GM11168 (cell line): ENCODE data around the gene FBLIM1.

Experiments
- in situ Hi-C: fragments of 300-500 bp; cut with MboI; formaldehyde crosslinking; loops from one replicate; pipeline ENCODE4 v1.12.0; 2022; ENCODE audit warnings: low sequenced_read_pairs; ENCODE audit not compliant: unreplicated experiment

The FBLIM1 gene

DNA sequence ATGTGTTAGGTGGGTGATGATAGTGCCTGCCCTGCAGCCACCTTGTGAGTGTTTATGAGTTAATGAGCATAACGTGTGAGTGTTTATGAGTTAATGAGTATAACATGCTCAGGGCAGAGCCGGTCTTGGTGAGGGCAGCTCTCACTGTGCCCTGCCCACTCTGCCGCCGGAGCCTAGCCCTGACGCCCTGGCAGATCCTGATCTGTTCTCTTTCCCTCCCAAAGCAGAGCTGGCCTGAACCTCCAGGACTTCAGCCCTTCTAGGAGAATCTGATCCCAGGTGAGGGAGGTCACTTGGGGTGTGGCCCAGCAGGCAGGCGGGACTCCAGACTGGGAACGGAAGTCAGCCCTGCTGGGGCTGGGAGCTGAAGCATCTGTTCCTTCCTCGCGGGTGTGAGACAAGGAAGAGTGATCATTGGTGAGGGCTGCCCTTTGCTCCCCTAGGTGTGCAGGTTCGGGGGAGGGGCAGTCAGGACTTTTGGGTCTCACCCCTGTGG is 5.7 kb downstream of the FBLIM1 start:
- in situ Hi-C loops: no loop called here

DNA sequence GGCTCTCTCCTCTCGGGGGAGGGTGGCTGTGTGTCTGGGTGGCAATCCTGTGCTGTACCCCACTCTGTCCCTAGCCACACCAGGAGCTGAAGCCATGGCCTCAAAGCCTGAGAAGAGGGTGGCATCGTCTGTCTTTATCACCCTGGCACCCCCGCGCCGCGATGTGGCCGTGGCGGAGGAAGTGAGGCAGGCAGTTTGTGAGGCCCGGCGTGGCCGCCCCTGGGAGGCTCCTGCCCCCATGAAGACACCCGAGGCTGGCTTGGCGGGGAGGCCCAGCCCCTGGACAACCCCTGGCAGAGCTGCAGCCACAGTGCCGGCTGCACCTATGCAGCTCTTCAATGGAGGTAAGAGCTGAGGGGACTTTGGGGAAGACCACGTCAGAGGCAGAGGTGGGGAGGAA is 6.3 kb downstream of the FBLIM1 start:
- in situ Hi-C loops: no loop called here

DNA sequence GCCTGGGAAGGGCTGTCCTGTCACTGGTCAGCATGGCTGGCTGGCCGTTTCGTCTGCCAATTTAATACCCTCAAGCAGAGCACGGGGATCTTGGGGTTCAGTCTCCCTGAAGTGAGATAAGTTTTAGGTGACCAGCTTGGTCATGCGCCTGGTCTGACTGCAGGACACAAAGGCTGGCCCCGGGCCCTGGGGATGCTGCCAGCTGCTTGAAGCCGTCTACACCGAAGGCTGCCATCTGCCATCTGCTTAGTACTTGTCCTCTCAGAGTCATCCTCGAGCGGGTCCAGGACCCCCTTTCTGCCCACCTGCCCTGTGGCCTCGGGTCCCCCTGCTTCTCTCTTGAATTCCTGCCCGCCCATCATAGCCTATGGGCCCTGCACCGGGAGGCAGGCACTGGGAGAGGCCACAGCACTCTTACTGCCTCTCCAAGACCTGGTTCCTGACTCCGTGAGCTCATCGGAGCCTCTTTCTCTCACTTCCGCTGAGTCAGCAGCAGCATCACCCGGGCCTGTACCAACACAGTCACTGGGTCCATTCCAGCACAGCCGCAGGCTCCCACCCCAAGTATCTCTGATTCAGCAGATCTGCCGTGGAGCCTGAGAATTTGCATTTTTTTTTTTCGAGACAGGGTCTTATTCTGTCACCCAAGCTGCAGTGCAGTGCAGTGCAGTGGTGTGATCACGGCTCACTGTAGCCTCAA is 7.0 kb downstream of the FBLIM1 start:
- in situ Hi-C loops: no loop called here

DNA sequence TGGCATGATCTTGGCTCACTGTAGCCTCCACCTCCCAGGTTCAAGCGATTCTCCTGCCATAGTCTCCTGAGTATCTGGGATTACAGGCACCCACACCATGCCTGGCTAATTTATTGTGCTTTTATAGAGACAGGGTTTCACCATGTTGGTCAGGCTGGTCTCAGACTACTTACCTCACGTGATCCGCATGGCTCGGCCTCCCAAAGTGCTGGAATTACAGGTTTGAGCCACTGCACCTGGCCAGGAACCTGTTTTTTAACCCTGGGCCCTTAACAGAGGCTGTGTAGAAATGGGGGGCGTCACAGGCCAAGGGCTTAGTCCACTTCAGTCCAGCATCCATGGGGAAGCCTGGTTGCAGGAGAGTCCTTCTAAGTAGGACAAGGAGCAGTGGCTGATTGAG is 9.3 kb downstream of the FBLIM1 start:
- in situ Hi-C loops: no loop called here

DNA sequence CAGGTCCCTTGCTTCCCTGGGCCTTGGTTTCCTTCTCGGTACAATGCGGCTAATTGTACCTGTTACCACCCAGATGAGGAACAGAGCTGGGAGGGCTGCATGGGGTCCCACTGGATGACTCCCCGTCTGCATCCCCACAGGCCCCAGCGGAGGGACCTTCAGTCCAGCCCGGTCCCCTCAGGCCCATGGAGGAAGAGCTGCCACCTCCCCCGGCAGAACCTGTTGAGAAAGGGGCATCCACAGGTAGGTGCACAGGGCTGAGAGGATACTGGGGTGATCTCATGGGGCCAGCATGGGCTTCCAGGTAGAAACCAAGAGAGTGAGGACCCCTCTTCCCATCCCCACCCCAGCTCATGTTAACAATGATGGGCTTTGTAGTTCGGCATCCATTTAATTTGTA is 9.8 kb downstream of the FBLIM1 start:
- in situ Hi-C loops: no loop called here

DNA sequence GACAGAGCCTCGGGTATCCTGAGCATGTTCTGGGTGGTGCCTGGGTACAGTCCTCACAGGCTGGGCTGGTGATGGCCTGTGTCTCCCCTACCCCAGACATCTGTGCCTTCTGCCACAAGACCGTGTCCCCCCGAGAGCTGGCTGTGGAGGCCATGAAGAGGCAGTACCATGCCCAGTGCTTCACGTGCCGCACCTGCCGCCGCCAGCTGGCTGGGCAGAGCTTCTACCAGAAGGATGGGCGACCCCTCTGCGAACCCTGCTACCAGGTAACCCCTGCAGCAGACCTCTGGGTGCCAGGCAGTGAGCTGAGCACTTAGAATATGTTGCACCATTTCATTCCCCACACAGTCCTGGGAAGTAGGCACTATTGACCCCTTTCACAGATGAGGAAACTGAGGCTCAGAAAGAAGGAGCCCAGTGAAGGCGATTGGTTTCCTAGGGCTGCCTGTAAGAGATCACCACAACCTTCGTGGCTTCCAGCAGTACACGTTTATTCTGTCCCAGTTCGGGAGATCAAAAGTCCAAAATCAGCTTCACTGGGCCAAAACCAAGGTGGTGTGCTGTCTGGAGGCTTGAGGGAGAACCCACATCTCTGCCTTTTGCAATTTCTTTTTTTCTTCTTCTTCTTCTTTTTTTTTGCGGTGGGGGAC is 11.8 kb downstream of the FBLIM1 start:
- in situ Hi-C loops: no loop called here

DNA sequence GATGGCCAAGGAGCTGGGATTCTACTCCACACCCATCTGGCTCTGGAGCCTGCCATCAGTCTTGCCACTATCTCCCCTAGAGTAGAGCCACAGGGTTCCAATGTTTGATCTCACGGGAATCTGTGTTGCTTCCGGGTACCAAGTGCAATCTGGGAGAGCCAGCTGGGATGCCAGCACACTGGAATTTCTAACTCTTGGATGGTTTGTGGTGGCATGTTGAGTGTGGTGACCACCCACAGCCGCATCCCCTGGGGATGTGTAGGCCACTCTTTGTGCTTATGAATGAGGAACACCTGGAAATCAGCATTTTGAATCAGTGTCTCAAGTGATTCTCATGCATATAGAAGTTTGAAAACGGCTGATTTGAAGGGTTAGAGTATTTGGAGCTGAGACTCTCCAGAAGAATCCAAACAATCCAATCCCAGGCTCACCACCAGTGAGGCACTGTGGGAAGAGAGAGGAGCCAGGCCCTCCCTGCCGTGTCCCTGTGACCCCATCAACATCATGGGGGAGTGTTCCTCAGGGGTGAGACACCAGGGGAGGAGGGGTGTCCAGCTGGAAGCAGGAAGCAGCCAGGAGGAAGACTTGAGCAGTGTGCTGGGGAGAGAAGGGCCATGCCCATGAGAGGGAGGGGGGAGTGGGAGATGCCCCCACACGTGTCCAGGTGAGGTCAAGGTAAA is 13.4 kb downstream of the FBLIM1 start:
- in situ Hi-C loops: no loop called here

DNA sequence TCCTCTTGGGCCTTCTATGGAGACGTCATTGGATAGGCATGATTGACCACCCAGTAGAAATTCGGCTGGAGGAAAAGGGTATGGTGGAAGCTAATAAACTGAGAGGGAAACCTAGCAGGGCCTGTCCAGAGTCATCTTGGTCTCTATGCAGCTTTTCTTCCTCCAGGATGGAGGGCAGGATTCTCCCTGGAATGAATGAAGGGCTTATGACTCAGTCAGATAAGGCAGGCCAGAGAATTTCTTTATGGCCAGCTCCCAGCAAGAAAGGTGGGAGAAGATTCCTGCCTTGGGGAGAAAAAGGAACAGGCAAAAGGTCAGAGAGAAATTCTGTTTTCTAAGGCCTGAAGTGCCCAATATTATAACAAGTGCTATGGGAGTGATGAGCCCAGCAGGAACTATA is 17.1 kb downstream of the FBLIM1 start:
- in situ Hi-C loops: no loop called here

DNA sequence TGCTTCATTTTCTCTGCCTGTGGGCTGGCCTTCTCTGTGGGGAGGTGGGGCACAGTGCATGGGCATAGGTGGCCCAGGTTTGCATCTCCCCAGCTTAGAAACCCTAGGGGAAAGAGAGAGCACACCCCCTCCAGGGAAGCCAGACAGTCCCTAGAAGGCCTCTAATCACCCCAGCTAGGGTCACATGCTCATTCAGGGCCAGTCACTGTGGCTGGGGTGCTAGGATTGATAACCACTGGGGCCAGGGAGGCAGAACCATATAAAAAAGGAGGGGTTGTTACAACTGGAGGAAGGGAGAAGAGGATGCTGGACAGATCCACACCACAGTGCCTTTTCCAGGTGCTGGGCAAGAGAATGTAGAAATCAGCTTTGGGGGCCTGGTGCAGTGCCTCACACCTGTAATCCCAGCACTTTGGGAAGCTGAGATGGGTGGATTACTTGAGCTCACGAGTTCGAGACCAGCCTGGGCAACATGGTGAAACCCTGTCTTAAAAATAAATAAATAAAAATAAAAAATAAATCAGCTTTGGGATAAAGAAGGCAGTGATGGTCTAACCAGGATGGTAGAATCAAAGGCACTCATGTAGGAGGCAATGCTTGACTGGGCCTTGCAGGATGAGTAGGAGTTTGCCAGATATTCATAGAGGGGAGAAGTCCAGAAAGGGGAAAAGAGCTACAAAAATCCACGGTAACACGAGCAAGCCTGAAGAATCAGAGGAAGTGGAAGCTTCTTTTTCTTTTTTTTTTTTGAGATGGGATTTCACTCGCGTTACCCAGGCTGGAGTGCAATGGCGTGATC is 19.5 kb downstream of the FBLIM1 start:
- in situ Hi-C loops: no loop called here

DNA sequence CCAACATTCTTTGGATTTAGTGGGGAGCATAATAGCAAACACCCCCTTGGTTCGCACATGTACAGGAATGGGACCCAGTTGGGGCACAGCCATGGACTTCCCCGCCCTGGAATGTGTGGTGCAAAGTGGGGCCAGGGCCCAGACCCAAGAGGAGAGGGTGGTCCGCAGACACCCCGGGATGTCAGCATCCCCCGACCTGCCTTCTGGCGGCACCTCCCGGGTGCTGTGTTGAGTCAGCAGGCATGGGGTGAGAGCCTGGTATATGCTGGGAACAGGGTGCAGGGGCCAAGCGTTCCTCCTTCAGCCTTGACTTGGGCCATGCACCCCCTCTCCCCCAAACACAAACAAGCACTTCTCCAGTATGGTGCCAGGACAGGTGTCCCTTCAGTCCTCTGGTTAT is 27.1 kb downstream of the FBLIM1 start:
- in situ Hi-C loops: no loop called here

DNA sequence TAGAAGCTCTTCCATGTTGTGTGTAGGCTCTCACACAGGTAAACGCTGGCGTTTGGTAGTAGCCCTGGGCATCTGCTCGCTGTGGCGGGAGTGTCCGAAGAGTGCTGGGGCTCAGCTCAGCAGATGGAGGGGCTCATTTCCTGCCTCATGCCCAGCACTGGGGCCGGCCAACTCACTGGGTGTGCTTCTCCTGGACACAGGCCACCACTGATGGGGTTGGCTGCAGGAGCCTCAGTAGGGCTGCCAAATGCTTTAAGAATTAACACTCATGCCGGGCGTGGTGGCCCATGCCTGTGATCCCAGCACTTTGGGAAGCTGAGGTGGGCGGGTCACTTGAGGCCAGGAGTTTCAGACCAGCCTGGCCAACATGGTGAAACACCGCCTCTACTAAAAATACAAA is 28.0 kb downstream of the FBLIM1 start:
- in situ Hi-C loops: no loop called here

DNA sequence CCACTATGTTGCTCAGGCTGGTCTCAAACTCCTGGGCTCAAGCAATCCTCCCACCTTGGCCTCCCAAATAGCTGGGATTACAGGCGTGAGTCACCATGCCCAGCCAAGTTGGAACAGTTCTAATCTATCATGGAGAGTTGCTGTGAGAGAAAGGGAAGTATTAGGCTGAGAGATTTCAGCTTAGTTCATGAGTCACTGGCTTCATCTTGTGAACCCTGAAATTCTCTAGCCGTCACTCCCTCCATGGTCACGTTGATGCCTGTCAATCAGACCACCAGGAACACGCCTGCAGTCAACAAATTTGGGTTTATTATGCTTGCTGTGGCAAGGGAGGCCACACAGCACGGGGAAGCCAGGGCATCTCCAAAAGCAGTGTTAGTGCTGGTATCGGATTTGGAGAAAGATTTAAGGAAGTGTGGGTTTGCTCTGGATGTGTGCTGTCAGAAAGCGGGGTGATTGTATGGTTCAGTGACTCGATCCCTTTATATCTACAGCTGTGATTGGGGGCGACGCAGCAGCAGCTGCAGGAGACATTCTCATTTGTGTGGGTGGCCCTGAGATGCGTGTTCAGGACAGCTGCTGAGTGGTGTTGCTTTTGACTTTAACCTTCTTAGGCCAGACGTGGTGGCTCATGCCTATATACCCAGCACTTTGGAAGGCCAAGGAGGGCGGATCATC is 30.2 kb downstream of the FBLIM1 start:
- in situ Hi-C loops: no loop called here

DNA sequence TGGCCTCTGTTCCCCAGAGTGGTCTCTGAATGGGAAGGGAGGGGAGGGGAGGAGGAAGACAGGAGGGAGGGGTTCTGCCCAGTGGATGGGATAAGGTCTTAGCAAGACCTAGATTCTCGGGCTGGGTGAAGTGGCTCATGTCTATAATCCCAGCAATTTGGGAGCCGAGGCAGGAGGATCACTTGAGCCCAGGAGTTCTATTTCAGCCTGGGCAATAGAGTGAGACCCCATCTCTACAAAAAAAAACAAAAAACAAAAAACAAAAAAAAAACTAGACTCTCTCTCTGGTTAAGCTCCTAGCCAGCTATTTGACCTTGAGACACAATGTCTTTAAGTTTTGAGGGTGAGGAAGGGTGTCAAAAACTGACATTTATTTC is 37.5 kb downstream of the FBLIM1 start:
- in situ Hi-C loops: no loop called here

DNA sequence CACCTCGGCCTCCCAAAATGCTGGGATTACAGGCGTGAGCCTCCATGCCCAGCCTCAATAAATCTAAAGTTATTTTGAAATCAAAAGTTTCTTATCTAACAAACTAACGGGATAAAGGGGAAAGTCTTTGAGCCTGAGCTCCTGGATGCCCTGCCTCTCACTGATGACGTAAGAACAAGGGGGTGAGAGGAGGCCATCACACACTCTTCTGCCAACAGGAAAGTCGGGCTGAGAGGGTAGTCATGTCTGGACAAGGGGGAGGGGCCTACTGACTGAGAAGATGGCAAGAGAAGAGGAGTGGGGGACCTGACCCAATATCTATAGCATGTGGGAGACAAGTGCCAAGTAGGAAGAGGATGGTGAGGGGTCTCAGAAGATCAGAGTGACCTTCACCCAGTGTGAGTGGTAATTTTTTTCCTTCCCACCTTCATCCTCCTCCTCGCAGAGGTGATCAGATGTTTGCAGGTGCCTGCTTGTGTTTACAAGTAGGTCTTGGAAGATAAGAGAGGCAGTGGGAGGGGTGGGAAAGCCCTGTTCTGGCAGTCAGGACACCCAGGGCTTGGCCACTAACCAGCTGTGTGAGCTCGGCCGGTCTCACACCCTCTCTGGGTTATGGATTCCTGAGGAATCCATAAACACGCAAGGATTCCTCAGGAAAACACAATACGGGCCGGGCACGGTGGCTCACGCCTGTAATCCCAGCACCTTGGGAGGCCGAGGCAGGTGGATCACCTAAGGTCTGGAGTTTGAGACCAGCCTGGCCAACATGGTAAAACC is 39.2 kb downstream of the FBLIM1 start:
- in situ Hi-C loops: no loop called here

DNA sequence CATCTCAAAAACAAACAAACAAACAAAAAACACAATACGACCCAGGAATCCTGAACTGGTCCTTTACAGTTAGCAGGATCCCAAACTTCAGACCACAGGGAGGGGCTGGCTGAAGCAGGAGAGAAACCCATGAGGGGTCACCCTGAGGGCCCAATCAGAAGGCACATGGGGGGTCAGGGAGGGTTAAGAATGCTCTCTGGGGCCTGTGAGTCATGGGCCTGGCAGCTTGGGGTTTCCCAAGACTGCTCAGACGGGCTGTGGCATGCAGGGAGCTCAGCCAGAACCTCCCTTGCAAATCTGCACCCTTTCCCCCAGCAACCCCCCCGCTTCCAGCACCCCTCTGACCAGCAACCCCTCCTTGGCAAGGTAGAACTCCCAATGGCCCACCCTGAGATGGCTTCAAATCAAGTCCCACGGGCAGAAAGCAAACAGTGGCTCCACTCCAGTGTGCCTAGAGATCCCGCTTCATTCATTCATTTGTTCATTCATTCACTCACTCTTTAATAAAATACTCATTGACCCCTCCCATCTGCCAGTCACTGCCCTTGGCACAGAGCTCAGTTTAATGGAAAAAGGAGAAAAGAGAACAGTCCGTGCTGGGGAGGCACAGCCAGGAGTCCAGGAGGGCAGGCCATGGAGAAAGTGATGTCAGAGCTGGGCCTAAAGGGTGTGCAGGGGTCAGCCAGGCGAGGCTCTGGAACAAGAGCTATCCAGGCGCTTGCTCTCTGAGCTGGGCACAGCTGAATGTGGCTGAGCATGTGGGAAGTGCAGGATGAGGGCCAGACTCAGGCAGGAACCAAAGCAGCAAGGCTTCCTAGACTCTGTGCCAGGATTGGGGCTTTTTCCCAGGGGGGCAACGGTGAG is 40.6 kb downstream of the FBLIM1 start:
- in situ Hi-C loops: no loop called here

DNA sequence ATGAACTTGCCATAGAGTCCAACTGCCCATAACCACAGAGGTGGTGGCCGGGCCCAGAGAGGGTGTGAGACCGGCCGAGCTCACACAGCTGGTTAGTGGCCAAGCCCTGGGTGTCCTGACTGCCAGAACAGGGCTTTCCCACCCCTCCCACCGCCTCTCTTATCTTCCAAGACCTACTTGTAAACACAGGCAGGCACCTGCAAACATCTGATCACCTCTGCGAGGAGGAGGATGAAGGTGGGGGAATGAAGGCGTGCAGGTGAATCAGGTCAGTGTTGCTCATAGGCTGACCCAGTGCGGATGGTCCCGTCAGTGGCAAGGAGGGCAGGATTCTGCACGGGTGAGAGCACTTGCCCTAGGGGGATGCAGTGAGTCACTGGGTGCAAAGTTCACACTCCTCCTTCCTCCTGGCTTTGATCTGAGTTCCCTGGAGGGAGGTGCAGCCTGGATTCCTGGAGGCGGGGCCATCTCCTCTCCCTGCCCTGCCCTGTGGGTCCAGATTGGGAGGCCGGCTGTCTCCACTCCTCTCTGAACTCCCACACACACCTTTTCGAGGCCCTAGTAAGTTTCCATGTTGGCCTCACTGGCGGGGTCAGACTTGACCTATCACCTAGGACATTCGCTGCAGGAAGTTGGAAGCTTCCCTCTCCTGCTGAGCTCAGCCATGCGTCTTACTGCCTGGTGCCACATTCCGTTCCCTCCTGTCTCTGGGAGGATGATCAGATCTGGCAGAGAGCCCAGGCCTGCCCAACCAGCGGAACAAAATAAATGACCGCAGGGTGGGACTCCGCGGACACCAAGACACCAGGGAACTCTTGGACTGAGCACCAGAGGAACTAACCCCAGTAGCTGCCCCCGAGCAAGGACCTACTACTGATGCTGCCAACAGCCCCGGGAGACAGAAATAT is 41.6 kb downstream of the FBLIM1 start:
- in situ Hi-C loops: loop anchor here (10.0 kb wide), 1 partner anchor 135 kb away; no protein-coding TSS in a partner anchor

DNA sequence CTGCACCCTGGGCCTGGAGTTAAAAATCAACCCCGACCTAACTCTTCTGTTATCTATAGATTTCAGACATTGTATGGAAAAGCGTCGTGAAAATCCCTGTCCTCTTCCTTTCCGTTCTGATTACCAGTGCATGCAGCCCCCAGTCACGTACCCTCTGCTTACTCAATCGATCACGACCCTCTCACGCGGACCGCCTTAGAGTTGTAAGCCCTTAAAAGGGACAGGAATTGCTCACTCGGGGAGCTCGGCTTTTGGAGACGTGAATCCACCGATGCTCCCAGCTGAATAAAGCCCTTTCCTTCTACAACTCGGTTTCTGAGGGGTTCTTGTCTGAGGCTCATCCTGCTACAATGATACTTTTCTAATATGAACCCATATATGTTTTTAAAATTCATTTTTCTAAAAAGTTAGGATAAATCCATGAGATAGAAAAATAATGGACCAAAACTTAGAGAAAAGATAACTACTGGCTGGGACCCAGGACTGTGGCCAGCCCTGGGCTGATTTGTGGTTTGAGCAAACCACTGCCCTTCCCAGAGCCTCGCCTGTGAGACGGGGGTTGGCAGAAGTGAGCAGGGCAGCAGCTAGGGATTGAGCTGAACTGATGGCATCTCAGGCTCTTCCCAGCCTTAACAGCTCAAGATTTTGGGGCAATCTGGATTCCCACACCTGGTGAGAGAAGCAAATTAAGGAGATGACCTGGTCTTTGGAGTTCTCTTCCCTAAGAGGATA is 43.8 kb downstream of the FBLIM1 start:
- in situ Hi-C loops: loop anchor here (10.0 kb wide), 1 partner anchor 132 kb away; no protein-coding TSS in a partner anchor
